Activated B cell treated with CpG ODN at 0.5 μM for 24 hours (primary cell): ENCODE data around the gene ADISSP. TPM values are rescaled to one million over a fixed set of nuclear protein-coding genes. Genes with fewer than 3 reads are reported as not detected.

ENCODE experiments used
- ATAC-seq: fragments of 200-7000 bp; cut with Tn5 transposase; one replicate; pipeline ENCODE4 v1.10.0; 2021; ENCODE audit warnings: low read depth, mild to moderate bottlenecking, moderate library complexity
- CTCF ChIA-PET: fragments of 350-600 bp; sonication (Branson Sonifier 250); formaldehyde crosslinking; loops from one replicate; lab custom pipeline; 2021; ENCODE audit warnings: antibody characterized with exemption; lab: Charles Lee
- POLR2A ChIA-PET: fragments of 350-600 bp; sonication (Branson Sonifier 250); formaldehyde crosslinking; loops from one replicate; lab custom pipeline; 2021; ENCODE audit warnings: antibody characterized with exemption; lab: Charles Lee
- DNase-seq: peaks from one replicate; pipeline ENCODE4 v3.0.0; 2022
- H3K27ac Mint-ChIP-seq: one replicate; pipeline ENCODE4 v1.8.0; 2020; ENCODE audit warnings: mixed read lengths
- H3K27me3 Mint-ChIP-seq: one replicate; pipeline ENCODE4 v1.8.0; 2021; ENCODE audit warnings: mixed read lengths
- H3K36me3 Mint-ChIP-seq: one replicate; pipeline ENCODE4 v1.8.0; 2021; ENCODE audit warnings: low read depth, mixed read lengths
- H3K4me1 Mint-ChIP-seq: one replicate; pipeline ENCODE4 v1.8.0; 2021; ENCODE audit warnings: mixed read lengths
- H3K4me3 Mint-ChIP-seq: one replicate; pipeline ENCODE4 v1.8.0; 2020; ENCODE audit warnings: mild to moderate bottlenecking, mixed read lengths
- H3K9me3 Mint-ChIP-seq: one replicate; pipeline ENCODE4 v1.8.0; 2020; ENCODE audit warnings: mixed read lengths
- CTCF ChIP-seq: fragments of 200-600 bp; IDR thresholded peaks from one replicate; pipeline ENCODE4 v1.8.0; 2022; ENCODE audit warnings: antibody characterized with exemption, mild to moderate bottlenecking
- intact Hi-C: fragments of 100-400 bp; cut with micrococcal nuclease; formaldehyde crosslinking; loops from one replicate; pipeline ENCODE4 v1.15.1; 2024
- total RNA-seq: library from RNA; stranded (reverse); gene quantifications from 2 replicates; pipeline ENCODE4 v1.2.3, GENCODE V29; 2022

ADISSP gene
- total RNA-seq, 1 donor from 2014 or later = 29.9 TPM

- ChIA-PET POLR2A (no interaction called here), CTCF (interaction anchor here (0.8 kb wide), 1 partner anchor 9 kb away, joined by 3 read pairs; no protein-coding TSS in a partner anchor)
Observed at GRCh38 chr20:3707508-3707899, 60.0 kb downstream of the ADISSP start.

GRCh38 chr20:3706774-3707507 is 60.6 kb downstream of the ADISSP start:
- POLR2A ChIA-PET = no interaction called here
- intact Hi-C loops = no loop called here
- Mint-ChIP-seq H3K27ac (no peak overlapping the region), H3K36me3 (no peaks in the 10 kb centered on the region), H3K9me3 (no peaks in the 10 kb centered on the region), H3K4me1 (no peaks in the 10 kb centered on the region), H3K27me3 (peaks cover 9% of the 10 kb centered on the region), H3K4me3 (no peak overlapping the region)
- DNase-seq (no peak), ATAC-seq (no peak)
- no peak for TF ChIP-seq CTCF
- CTCF ChIA-PET = interaction anchor here (0.8 kb wide), 1 partner anchor 9 kb away, joined by 3 read pairs; no protein-coding TSS in a partner anchor

More at GRCh38 chr20:3707508-3707899, 60.0 kb downstream of the ADISSP start:
- TF ChIP-seq CTCF = no peak
- intact Hi-C loops = no loop called here
- no peak overlapping the region for H3K27ac Mint-ChIP-seq
- peaks cover 9% of the 10 kb centered on the region for H3K27me3 Mint-ChIP-seq
- no peaks in the 10 kb centered on the region for H3K4me1 Mint-ChIP-seq
- no peaks in the 10 kb centered on the region for H3K9me3 Mint-ChIP-seq
- no peak for DNase-seq
- H3K36me3 Mint-ChIP-seq = no peaks in the 10 kb centered on the region
- no peak for ATAC-seq
- no peak overlapping the region for H3K4me3 Mint-ChIP-seq

- H3K36me3 Mint-ChIP-seq = no peaks in the 10 kb centered on the region
- CTCF ChIA-PET = no interaction called here
- TF ChIP-seq CTCF = no peak
Observed at GRCh38 chr20:3705970-3706739, 61.4 kb downstream of the ADISSP start.

GRCh38 chr20:3705491-3705969 is 62.0 kb downstream of the ADISSP start:
- Mint-ChIP-seq H3K9me3 (no peaks in the 10 kb centered on the region), H3K4me1 (no peaks in the 10 kb centered on the region), H3K36me3 (no peaks in the 10 kb centered on the region), H3K4me3 (no peak overlapping the region), H3K27ac (no peak overlapping the region), H3K27me3 (peaks cover 7% of the 10 kb centered on the region)
- CTCF ChIA-PET = no interaction called here
- DNase-seq (no peak), ATAC-seq (no peak)
- no peak for TF ChIP-seq CTCF
- POLR2A ChIA-PET = no interaction called here
- intact Hi-C loops = no loop called here

More at GRCh38 chr20:3705970-3706739, 61.4 kb downstream of the ADISSP start:
- no peak for ATAC-seq
- no peak overlapping the region for H3K27ac Mint-ChIP-seq
- intact Hi-C loops = no loop called here
- no peak overlapping the region for H3K4me3 Mint-ChIP-seq
- no peak for DNase-seq
- H3K9me3 Mint-ChIP-seq = no peaks in the 10 kb centered on the region
- POLR2A ChIA-PET = no interaction called here
- no peaks in the 10 kb centered on the region for H3K4me1 Mint-ChIP-seq
- H3K27me3 Mint-ChIP-seq = peaks cover 7% of the 10 kb centered on the region

GRCh38 chr20:3704087-3704486 is 63.5 kb downstream of the ADISSP start:
- H3K27me3 Mint-ChIP-seq = peaks cover 5% of the 10 kb centered on the region
- H3K9me3 Mint-ChIP-seq = no peaks in the 10 kb centered on the region
- no peak for TF ChIP-seq CTCF
- intact Hi-C loops = no loop called here
- ATAC-seq = no peak
- CTCF ChIA-PET = interaction anchor here (1.1 kb wide), 1 partner anchor 151 kb away, joined by 3 read pairs; no protein-coding TSS in a partner anchor
- POLR2A ChIA-PET = interaction anchor here (0.6 kb wide), 1 partner anchor 51 kb away, joined by 7 read pairs; no protein-coding TSS in a partner anchor
- no peaks in the 10 kb centered on the region for H3K4me1 Mint-ChIP-seq
- H3K4me3 Mint-ChIP-seq = no peak overlapping the region
- H3K27ac Mint-ChIP-seq = no peak overlapping the region
- no peak for DNase-seq
- no peaks in the 10 kb centered on the region for H3K36me3 Mint-ChIP-seq
